MM.1S (cell line): Measurements from ENCODE around the gene MAGI2.

Source experiments
- CTCF ChIP-seq: fragments of 300-600 bp; sonication (generic); IDR thresholded peaks from 2 replicates; pipeline ENCODE4 v1.5.1; 2016; ENCODE audit warnings: antibody characterized with exemption, low read length, mixed read lengths
- EZH2 ChIP-seq: fragments of 300-600 bp; sonication (generic); optimal IDR thresholded peaks from 2 replicates; pipeline ENCODE3; 2017; ENCODE audit warnings: low read depth, mild to moderate bottlenecking, antibody characterized with exemption, low read length, mixed read lengths

GRCh38 chr7:78563191-78563590 lies 890.3 kb downstream of the MAGI2 start:
- no peak for TF ChIP-seq EZH2
- no peak for TF ChIP-seq CTCF
